Neural cell (in vitro differentiated cells): ENCODE results near the gene NFIA. TPM values are rescaled to one million over a fixed set of nuclear protein-coding genes. Genes with fewer than 3 reads are reported as not detected.

Experiments
- H2AFZ ChIP-seq: fragments of 200-600, 300-800 bp; sonication (generic), shearing (Covaris generic); 2 replicates; pipeline ENCODE4 v1.6.0; 2014; ENCODE audit warnings: low read depth, mild to moderate bottlenecking, antibody characterized with exemption, low read length, moderate library complexity
- H3F3A ChIP-seq: fragments of 200-600 bp; shearing (Covaris generic); 2 replicates; pipeline ENCODE4 v1.6.1; 2016; ENCODE audit warnings: mild to moderate bottlenecking, moderate library complexity, mixed read lengths, antibody characterized with exemption, low read length; ENCODE audit not compliant: insufficient read depth, poor library complexity, severe bottlenecking
- H3K27ac ChIP-seq: fragments of 200-600, 300-800 bp; sonication (generic), shearing (Covaris generic); 2 replicates; pipeline ENCODE4 v1.5.1; 2014; ENCODE audit warnings: mild to moderate bottlenecking, low read length, moderate library complexity
- H3K27me3 ChIP-seq: fragments of 300-800, 200-600 bp; sonication (generic), shearing (Covaris generic); 2 replicates; pipeline ENCODE4 v1.6.0; 2014; ENCODE audit warnings: mild to moderate bottlenecking, low read depth, low read length, moderate library complexity; ENCODE audit not compliant: insufficient read depth
- H3K36me3 ChIP-seq: fragments of 300-800, 200-600 bp; sonication (generic), shearing (Covaris generic); 2 replicates; pipeline ENCODE4 v1.5.1; 2014; ENCODE audit warnings: mild to moderate bottlenecking, antibody characterized with exemption, low read length, moderate library complexity; ENCODE audit not compliant: insufficient read depth
- H3K4me2 ChIP-seq: fragments of 300-800, 200-600 bp; sonication (generic), shearing (Covaris generic); 2 replicates; pipeline ENCODE4 v1.6.0; 2014; ENCODE audit warnings: mild to moderate bottlenecking, low read length
- H3K4me3 ChIP-seq: fragments of 300-800, 200-600 bp; sonication (generic), shearing (Covaris generic); 2 replicates; pipeline ENCODE4 v1.5.1; 2014; ENCODE audit warnings: mild to moderate bottlenecking, low read length, moderate library complexity
- H3K79me2 ChIP-seq: fragments of 200-600 bp; shearing (Covaris generic); replicated peaks from 2 replicates; pipeline ENCODE4 v1.6.0; 2014; ENCODE audit warnings: mild to moderate bottlenecking, low read length, moderate library complexity; ENCODE audit not compliant: insufficient read depth
- H3K9ac ChIP-seq: fragments of 300-800, 200-600 bp; sonication (generic), shearing (Covaris generic); 2 replicates; pipeline ENCODE4 v1.6.1; 2016; ENCODE audit warnings: mild to moderate bottlenecking, low read length, mixed read lengths
- H3K9me2 ChIP-seq: fragments of 200-600 bp; shearing (Covaris generic); 2 replicates; pipeline ENCODE4 v1.6.1; 2016; ENCODE audit warnings: mild to moderate bottlenecking, low read length, mixed read lengths; ENCODE audit not compliant: insufficient read depth
- H3K9me3 ChIP-seq: fragments of 200-600, 300-800 bp; sonication (generic), shearing (Covaris generic); 2 replicates; pipeline ENCODE4 v1.6.1; 2016; ENCODE audit warnings: mild to moderate bottlenecking, mixed run types, low read length, moderate library complexity, mixed read lengths
- H4K20me1 ChIP-seq: fragments of 200-600 bp; shearing (Covaris generic); 2 replicates; pipeline ENCODE4 v1.6.1; 2016; ENCODE audit warnings: mild to moderate bottlenecking, mixed run types; ENCODE audit not compliant: insufficient read depth
- CTCF ChIP-seq: fragments of 450-650 bp; IDR thresholded peaks from 2 replicates; pipeline ENCODE4 v1.5.1; 2014; ENCODE audit warnings: antibody characterized with exemption, mild to moderate bottlenecking, moderate library complexity; ENCODE audit not compliant: poor library complexity, severe bottlenecking
- EP300 ChIP-seq: fragments of 450-650 bp; conservative IDR thresholded peaks from 2 replicates; pipeline ENCODE4 v1.6.1; 2014; ENCODE audit warnings: antibody characterized with exemption, mild to moderate bottlenecking, moderate library complexity; ENCODE audit not compliant: poor library complexity, severe bottlenecking
- EZH2 ChIP-seq: fragments of 200-600, 300-800 bp; shearing (Covaris generic), sonication (generic); IDR thresholded peaks from 2 replicates; pipeline ENCODE4 v1.6.1; 2014; ENCODE audit warnings: antibody characterized with exemption, low read length, borderline replicate concordance, mild to moderate bottlenecking; ENCODE audit not compliant: insufficient read depth, poor library complexity, severe bottlenecking
- MXI1 ChIP-seq: fragments of 450-650 bp; conservative IDR thresholded peaks from 2 replicates; pipeline ENCODE4 v1.6.1; 2014; ENCODE audit warnings: antibody characterized with exemption, mild to moderate bottlenecking; ENCODE audit not compliant: poor library complexity, severe bottlenecking
- POLR2AphosphoS5 ChIP-seq: IDR thresholded peaks from 2 replicates; pipeline ENCODE4 v1.6.1; 2012
- RAD21 ChIP-seq: fragments of 450-650 bp; conservative IDR thresholded peaks from 2 replicates; pipeline ENCODE4 v1.6.1; 2014; ENCODE audit warnings: antibody characterized with exemption, mild to moderate bottlenecking, moderate library complexity
- REST ChIP-seq: IDR thresholded peaks from 2 replicates; pipeline ENCODE4 v1.6.1; 2012; ENCODE audit warnings: borderline replicate concordance
- SMC3 ChIP-seq: fragments of 450-650 bp; conservative IDR thresholded peaks from 2 replicates; pipeline ENCODE4 v1.6.1; 2014; ENCODE audit warnings: antibody characterized with exemption, mild to moderate bottlenecking, moderate library complexity; ENCODE audit not compliant: poor library complexity
- TAF1 ChIP-seq: IDR thresholded peaks from 2 replicates; pipeline ENCODE4 v1.6.1; 2012; ENCODE audit warnings: low read depth
- polyA plus RNA-seq: library from polyadenylated mRNA; depleted of rRNA; stranded (reverse); fragments of >200 nt; gene quantifications from 2 replicates; pipeline ENCODE4 v1.2.3, GENCODE V29; 2014

The NFIA gene
- polyA plus RNA-seq, 1 donor from 2014 or later, result 0.47 TPM

- Histone ChIP-seq H3K9me3 (no peaks in the 10 kb centered on the region), H3K9ac (no peak overlapping the region), H3K4me3 (no peak overlapping the region), H3K4me2 (no peak overlapping the region), H3K9me2 (no peaks in the 10 kb centered on the region), H4K20me1 (no peaks in the 10 kb centered on the region), H3K27me3 (no peaks in the 10 kb centered on the region), H3K79me2 (no peaks in the 10 kb centered on the region), H3K36me3 (no peaks in the 10 kb centered on the region), H3F3A (no peaks in the 10 kb centered on the region), H2AFZ (no peak overlapping the region), H3K27ac (no peak overlapping the region)
- TF ChIP-seq CTCF, result no peak
- no peak for TF ChIP-seq EP300
- TF ChIP-seq POLR2AphosphoS5, result no peak
- TF ChIP-seq MXI1, result no peak
Measured at GRCh38 chr1:61491497-61491896, 409.1 kb downstream of the NFIA start.

GRCh38 chr1:61494000-61494399 lies 411.6 kb downstream of the NFIA start:
- Histone ChIP-seq H3K9ac (no peak overlapping the region), H2AFZ (no peak overlapping the region), H3F3A (no peaks in the 10 kb centered on the region), H3K36me3 (no peaks in the 10 kb centered on the region), H3K9me2 (no peaks in the 10 kb centered on the region), H3K79me2 (no peaks in the 10 kb centered on the region), H3K27me3 (no peaks in the 10 kb centered on the region), H4K20me1 (no peaks in the 10 kb centered on the region), H3K4me2 (no peak overlapping the region), H3K9me3 (no peaks in the 10 kb centered on the region), H3K27ac (no peak overlapping the region), H3K4me3 (no peak overlapping the region)
- TF ChIP-seq EP300, result no peak
- TF ChIP-seq MXI1, result no peak
- TF ChIP-seq SMC3, result no peak
- no peak for TF ChIP-seq EZH2
- TF ChIP-seq TAF1, result no peak
- no peak for TF ChIP-seq REST
- no peak for TF ChIP-seq POLR2AphosphoS5
- TF ChIP-seq CTCF, result no peak
- TF ChIP-seq RAD21, result no peak
